HCT116 (cell line): ENCODE data around the gene RBM47. TPM values are rescaled to one million over a fixed set of nuclear protein-coding genes. Genes with fewer than 3 reads are reported as not detected.

Experiments
- ATAC-seq: fragments of 200-7000 bp; cut with Tn5 transposase; 2 replicates; pipeline ENCODE4 v1.9.1; 2020; ENCODE audit warnings: mild to moderate bottlenecking, moderate library complexity
- BruUV-seq: library from RNA; stranded (reverse); fragments of 400-500 nt; replicated peaks from 2 replicates; lab custom pipeline; 2021; lab: Mats Ljungman, UMichigan
- CTCF ChIA-PET: fragments of 300-600 bp; sonication (Branson Sonifier 250); formaldehyde crosslinking; loops from one replicate; lab custom pipeline; 2021; ENCODE audit warnings: antibody characterized with exemption; lab: Charles Lee
- POLR2A ChIA-PET: fragments of 300-600, 350-600 bp; sonication (Branson Sonifier 250); formaldehyde crosslinking; loops from one replicate; lab custom pipeline; 2021; ENCODE audit warnings: antibody characterized with exemption; lab: Charles Lee
- RAD21 ChIA-PET, 2 experiments: fragments of 300-600 bp; sonication (Branson Sonifier 250); formaldehyde crosslinking; loops; one replicate each; lab custom pipeline; 2023; ENCODE audit warnings: low total read pairs in 2 of 2; ENCODE audit not compliant: uncharacterized antibody in 2 of 2, unreplicated experiment in 2 of 2, low non-redundant PET in 1 of 2; lab: Charles Lee
- DNase-seq: peaks from one replicate; pipeline ENCODE4 v3.0.0-alpha.2; 2010; ENCODE audit warnings: low read depth, low spot score
- H2AFZ ChIP-seq: fragments of 200-600 bp; shearing (Covaris generic), sonication (generic); 2 replicates; pipeline ENCODE4 v1.6.1; 2017; ENCODE audit warnings: low read depth, mixed run types, mixed read lengths, antibody characterized with exemption, low read length; ENCODE audit not compliant: poor library complexity, severe bottlenecking
- H3K27ac ChIP-seq: 2 replicates; pipeline ENCODE4 v1.5.1; 2012; ENCODE audit warnings: low read depth, low read length
- H3K27me3 ChIP-seq: fragments of 200-600 bp; sonication (generic); 2 replicates; pipeline ENCODE4 v1.6.1; 2016; ENCODE audit warnings: mixed run types, low read length, mixed read lengths; ENCODE audit not compliant: insufficient read depth
- H3K36me3 ChIP-seq, 2 experiments: fragments of 200-500 bp in 1 of 2; fragments of 200-600 bp in 1 of 2; sonication (Bioruptor generic) in 1 of 2; sonication (generic) in 1 of 2; 2 replicates each; pipeline versions ENCODE4 v1.5.1 to v1.6.1; 2014 to 2016; ENCODE audit warnings: low read length in 2 of 2, inconsistent platforms in 1 of 2, mixed read lengths in 1 of 2, mixed run types in 1 of 2; ENCODE audit not compliant: insufficient read depth in 2 of 2, control insufficient read depth in 1 of 2
- H3K4me1 ChIP-seq, 2 experiments: fragments of 200-600 bp in 1 of 2; sonication (generic) in 1 of 2; 2 replicates each; pipeline versions ENCODE4 v1.5.1 to v1.6.1; 2012 to 2017; ENCODE audit warnings: low read length in 2 of 2, inconsistent platforms in 1 of 2, mild to moderate bottlenecking in 1 of 2, mixed read lengths in 1 of 2, mixed run types in 1 of 2, moderate library complexity in 1 of 2; ENCODE audit not compliant: insufficient read depth in 2 of 2, control insufficient read depth in 1 of 2
- H3K4me2 ChIP-seq: fragments of 200-600 bp; sonication (generic); 2 replicates; pipeline ENCODE4 v1.6.1; 2017; ENCODE audit warnings: mixed run types, low read length, mixed read lengths
- H3K4me3 ChIP-seq, 2 experiments: fragments of 200-600 bp in 1 of 2; sonication (generic) in 1 of 2; replicated peaks in 1 of 2; 2 replicates each; pipeline ENCODE4 v1.5.1; 2011 to 2016; ENCODE audit warnings: low read length in 2 of 2, control low read depth in 1 of 2, low read depth in 1 of 2, mild to moderate bottlenecking in 1 of 2, mixed read lengths in 1 of 2, mixed run types in 1 of 2
- H3K79me2 ChIP-seq: fragments of 200-600 bp; sonication (generic); 2 replicates; pipeline ENCODE4 v1.6.1; 2017; ENCODE audit warnings: mild to moderate bottlenecking, mixed run types, low read length, moderate library complexity, mixed read lengths; ENCODE audit not compliant: insufficient read depth
- H3K9ac ChIP-seq: fragments of 200-600 bp; sonication (generic); 2 replicates; pipeline ENCODE4 v1.6.1; 2016; ENCODE audit warnings: low read length, mixed read lengths
- H3K9me2 ChIP-seq: fragments of 200-600 bp; sonication (generic), shearing (Covaris generic); 2 replicates; pipeline ENCODE4 v1.6.1; 2017; ENCODE audit warnings: mixed run types, mild to moderate bottlenecking, moderate library complexity; ENCODE audit not compliant: insufficient read depth
- H3K9me3 ChIP-seq, 2 experiments: fragments of 200-500 bp in 1 of 2; fragments of 200-600 bp in 1 of 2; sonication (Bioruptor generic) in 1 of 2; sonication (generic) in 1 of 2; 2 replicates each; pipeline ENCODE4 v1.6.1; 2014 to 2017; ENCODE audit warnings: low read length in 2 of 2, mixed read lengths in 2 of 2, inconsistent platforms in 1 of 2, low read depth in 1 of 2, mild to moderate bottlenecking in 1 of 2, mixed run types in 1 of 2, moderate library complexity in 1 of 2; ENCODE audit not compliant: control insufficient read depth in 1 of 2, insufficient read depth in 1 of 2
- H4K20me1 ChIP-seq: fragments of 200-600 bp; sonication (generic), shearing (Covaris generic); 2 replicates; pipeline ENCODE4 v1.6.1; 2017; ENCODE audit warnings: mixed run types, mild to moderate bottlenecking, moderate library complexity; ENCODE audit not compliant: insufficient read depth
- CBX3 ChIP-seq: IDR thresholded peaks from 2 replicates; pipeline ENCODE4 v1.6.1; 2012; ENCODE audit warnings: low read depth
- CEBPB ChIP-seq: IDR thresholded peaks from 2 replicates; pipeline ENCODE4 v1.6.1; 2012; ENCODE audit warnings: low read depth
- CTCF ChIP-seq, 3 experiments: fragments of 200-600 bp in 1 of 3; sonication (generic) in 1 of 3; IDR thresholded peaks in 2 of 3; conservative IDR thresholded peaks in 1 of 3; 2 replicates each; pipeline ENCODE4 v1.5.1; 2012 to 2017; ENCODE audit warnings: low read depth in 2 of 3, low read length in 2 of 3, antibody characterized with exemption in 1 of 3, borderline replicate concordance in 1 of 3, control low read depth in 1 of 3, mild to moderate bottlenecking in 1 of 3, mixed read lengths in 1 of 3, mixed run types in 1 of 3, moderate library complexity in 1 of 3; ENCODE audit not compliant: insufficient read depth in 1 of 3
- ELF1 ChIP-seq: IDR thresholded peaks from 2 replicates; pipeline ENCODE4 v1.6.1; 2012; ENCODE audit warnings: low read depth, borderline replicate concordance
- EZH2 ChIP-seq: fragments of 200-600 bp; sonication (generic); IDR thresholded peaks from 2 replicates; pipeline ENCODE4 v1.6.1; 2017; ENCODE audit warnings: antibody characterized with exemption, mixed run types
- EZH2phosphoT487 ChIP-seq: fragments of 200-600 bp; IDR thresholded peaks from 2 replicates; pipeline ENCODE4 v1.6.1; 2018; ENCODE audit warnings: antibody characterized with exemption, borderline replicate concordance
- FOSL1 ChIP-seq: IDR thresholded peaks from 2 replicates; pipeline ENCODE4 v1.6.1; 2012; ENCODE audit warnings: low read depth
- POLR2A ChIP-seq: IDR thresholded peaks from 2 replicates; pipeline ENCODE4 v1.7.0; 2011; ENCODE audit warnings: borderline replicate concordance; ENCODE audit not compliant: insufficient read depth, insufficient read length; ENCODE audit errors: extremely low read depth
- POLR2AphosphoS5 ChIP-seq: IDR thresholded peaks from 2 replicates; pipeline ENCODE4 v1.6.1; 2011; ENCODE audit warnings: mild to moderate bottlenecking, low read depth, low read length, moderate library complexity
- SIN3A ChIP-seq: IDR thresholded peaks from 2 replicates; pipeline ENCODE4 v1.6.1; 2012; ENCODE audit warnings: low read depth
- SP1 ChIP-seq: IDR thresholded peaks from 2 replicates; pipeline ENCODE4 v1.6.1; 2012; ENCODE audit warnings: low read depth
- SRF ChIP-seq: IDR thresholded peaks from 2 replicates; pipeline ENCODE4 v1.6.1; 2012; ENCODE audit warnings: low read depth
- TCF7L2 ChIP-seq: IDR thresholded peaks from 2 replicates; pipeline ENCODE4 v1.7.0; 2011; ENCODE audit warnings: borderline replicate concordance, inconsistent platforms; ENCODE audit not compliant: insufficient read depth, insufficient read length; ENCODE audit errors: extremely low read depth
- ZBTB33 ChIP-seq: IDR thresholded peaks from 2 replicates; pipeline ENCODE4 v1.6.1; 2011; ENCODE audit warnings: mild to moderate bottlenecking, low read length, moderate library complexity; ENCODE audit not compliant: insufficient replicate concordance; ENCODE audit errors: extremely low read depth
- ZFX ChIP-seq: fragments of 450-650 bp; IDR thresholded peaks from 2 replicates; pipeline ENCODE4 v1.6.1; 2017
- ZNF274 ChIP-seq: fragments of 200-500 bp; sonication (Bioruptor generic); IDR thresholded peaks from 2 replicates; pipeline ENCODE4 v1.6.1; 2014; ENCODE audit warnings: mild to moderate bottlenecking, low read depth, low read length, inconsistent platforms
- intact Hi-C: fragments of 100-400 bp; cut with micrococcal nuclease; formaldehyde crosslinking; loops from 2 replicates; pipeline ENCODE4 v1.10.0; 2022
- total RNA-seq: library from RNA; stranded (reverse); gene quantifications from one replicate; pipeline ENCODE4 v1.2.1, GENCODE V29; 2021; ENCODE audit not compliant: unreplicated experiment
- TF ChIP-seq, protein P1 (sequence below): IDR thresholded peaks from 2 replicates; pipeline ENCODE4 v1.6.1; 2012
- TF ChIP-seq, protein P2 (sequence below): IDR thresholded peaks from 2 replicates; pipeline ENCODE4 v1.6.1; 2012

Gene RBM47
- total RNA-seq, 1 experiment from 2014 or later = 22.2 TPM

- TF ChIP-seq ZBTB33 = no peak
- TF ChIP-seq POLR2A = no peak
- no peak for TF ChIP-seq SIN3A
- TF ChIP-seq, protein P1, sequence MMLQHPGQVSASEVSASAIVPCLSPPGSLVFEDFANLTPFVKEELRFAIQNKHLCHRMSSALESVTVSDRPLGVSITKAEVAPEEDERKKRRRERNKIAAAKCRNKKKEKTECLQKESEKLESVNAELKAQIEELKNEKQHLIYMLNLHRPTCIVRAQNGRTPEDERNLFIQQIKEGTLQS = no peak
- no peak for TF ChIP-seq POLR2AphosphoS5
- no peak for TF ChIP-seq ZFX
- no peak for TF ChIP-seq TCF7L2
- Histone ChIP-seq H3K9ac (no peak overlapping the region), H3K4me1 (peaks cover 0 to 30% of the 10 kb centered on the region in 2 experiments; a peak in 3 of 4 replicates), H3K9me2 (no peaks in the 10 kb centered on the region), H3K27ac (no peak overlapping the region), H3K9me3 (no peaks in the 10 kb centered on the region), H3K36me3 (no peaks in the 10 kb centered on the region), H3K79me2 (no peaks in the 10 kb centered on the region), H3K4me2 (peak overlapping the region; percentile 43; the same call in 1 of the 2 replicates), H3K27me3 (no peaks in the 10 kb centered on the region), H4K20me1 (no peaks in the 10 kb centered on the region), H3K4me3 (no peak overlapping the region), H2AFZ (no peak overlapping the region)
- BruUV-seq = no TSS peak
- DNase-seq (no peak), ATAC-seq (peak; percentile 34; the same call in 1 of the 2 replicates)
- intact Hi-C loops = no loop called here
- POLR2A ChIA-PET = no interaction called here
- RAD21 ChIA-PET = no interaction called here
- CTCF ChIA-PET = no interaction called here
These were observed 123.2 kb downstream of the RBM47 start for GRCh38 chr4:40506492-40506891.

- no peak for DNase-seq
- no peak for TF ChIP-seq EZH2
- TF ChIP-seq EZH2phosphoT487 = no peak
- no peak for TF ChIP-seq FOSL1
- TF ChIP-seq, protein P2, sequence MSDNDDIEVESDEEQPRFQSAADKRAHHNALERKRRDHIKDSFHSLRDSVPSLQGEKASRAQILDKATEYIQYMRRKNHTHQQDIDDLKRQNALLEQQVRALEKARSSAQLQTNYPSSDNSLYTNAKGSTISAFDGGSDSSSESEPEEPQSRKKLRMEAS = no peak
- no peak for TF ChIP-seq ZNF274
- TF ChIP-seq SRF = no peak
- TF ChIP-seq CTCF (IDR thresholded peaks at IDR 0.05 in 2 of 3, conservative IDR thresholded peaks at IDR 0.05 in 1 of 3; ENCODE audit: borderline replicate concordance in 1 of 3, insufficient read depth in 1 of 3, low read depth in 2 of 3, low read length in 2 of 3) = no peak
- TF ChIP-seq, protein P1 = no peak
- no peak for TF ChIP-seq CEBPB
- no peak for TF ChIP-seq SIN3A
- no peak for TF ChIP-seq ELF1
- TF ChIP-seq CBX3 = no peak
- TF ChIP-seq SP1 = no peak
These were observed 123.6 kb downstream of the RBM47 start for GRCh38 chr4:40506066-40506465.

More at GRCh38 chr4:40506066-40506465, 123.6 kb downstream of the RBM47 start:
- ChIA-PET RAD21 (no interaction called here), POLR2A (no interaction called here), CTCF (no interaction called here)
- Histone ChIP-seq H3K27me3 (no peaks in the 10 kb centered on the region), H3K4me2 (peak overlapping the region; percentile 43; the same call in 1 of the 2 replicates), H4K20me1 (no peaks in the 10 kb centered on the region), H3K4me1 (peaks cover 0 to 30% of the 10 kb centered on the region in 2 experiments; a peak in 3 of 4 replicates), H3K9ac (no peak overlapping the region), H3K79me2 (no peaks in the 10 kb centered on the region), H3K4me3 (no peak overlapping the region), H3K9me3 (no peaks in the 10 kb centered on the region), H3K27ac (no peak overlapping the region), H3K9me2 (no peaks in the 10 kb centered on the region), H2AFZ (no peak overlapping the region), H3K36me3 (no peaks in the 10 kb centered on the region)
- ATAC-seq = no peak
- no TSS peak for BruUV-seq
- intact Hi-C loops = no loop called here
